OCI-LY3 (cell line): ENCODE measurements around the gene EZH2.

Experiments used
- CTCF ChIP-seq: fragments of 200-600, 300-600 bp; sonication (generic); IDR thresholded peaks from 2 replicates; pipeline ENCODE4 v1.5.1; 2014; ENCODE audit warnings: antibody characterized with exemption, low read length, low read depth
- EZH2phosphoT487 ChIP-seq: fragments of 200-600 bp; shearing (Covaris generic); IDR thresholded peaks from 2 replicates; pipeline ENCODE4 v1.6.1; 2018; ENCODE audit warnings: antibody characterized with exemption, mixed run types, low read depth

GRCh38 chr7:148865283-148865682, 18.8 kb downstream of the EZH2 start:
- no peak for TF ChIP-seq CTCF
- no peak for TF ChIP-seq EZH2phosphoT487
